HG02943 (cell line): ENCODE data around the gene FAM151A.
A peak's percentile ranks its signal among the peaks of the same experiment; 100 is the strongest.

Experiments
- ATAC-seq: cut with Tn5 transposase; IDR thresholded peaks from one replicate; pipeline ENCODE4 v1.9.1; 2021; ENCODE audit warnings: mild to moderate bottlenecking, low read depth, moderate library complexity; ENCODE audit not compliant: unreplicated experiment

The FAM151A gene

DNA sequence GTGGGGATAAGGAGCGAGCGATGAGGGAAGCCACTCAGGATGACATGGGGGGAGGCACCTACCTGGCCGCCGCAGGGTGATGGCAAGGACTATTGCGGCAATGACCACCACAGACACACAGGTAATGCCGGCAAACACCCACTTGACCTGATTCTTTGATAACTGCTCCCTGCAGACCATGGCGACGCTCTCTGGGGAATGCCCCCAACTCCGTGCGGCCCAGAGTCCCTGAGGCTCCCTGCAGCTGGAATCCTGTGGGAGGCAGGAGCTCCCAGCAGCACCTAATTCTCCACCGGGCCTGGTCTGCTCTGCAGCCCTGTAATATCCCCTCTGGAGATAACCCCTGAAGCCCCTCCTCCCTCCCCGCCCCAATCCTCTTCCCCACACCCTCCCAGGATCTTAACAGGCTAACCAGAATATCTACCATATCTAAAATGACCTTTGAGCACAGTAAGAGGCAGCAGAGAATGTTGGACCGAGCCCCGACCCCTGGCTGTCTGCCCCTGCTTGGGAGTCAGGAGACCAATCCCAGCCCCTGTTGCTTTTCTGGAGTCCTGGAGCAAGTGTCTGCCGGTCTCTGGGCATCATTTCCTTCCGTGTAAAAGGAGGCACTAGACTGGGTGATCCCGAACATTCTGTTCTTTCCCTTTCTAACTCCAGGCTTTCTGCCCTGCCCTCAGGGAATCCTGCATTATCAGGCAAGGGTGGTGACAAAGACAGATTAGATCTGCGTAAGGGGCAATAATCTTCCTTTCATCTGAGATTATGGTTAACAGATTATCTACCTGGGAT lies at the start of gene FAM151A:
FAM151A (minus strand) TSS at position 310 of the 792 bp plus-strand sequence; CDS start at position 180, 130 bp downstream.
- no peak for ATAC-seq

DNA sequence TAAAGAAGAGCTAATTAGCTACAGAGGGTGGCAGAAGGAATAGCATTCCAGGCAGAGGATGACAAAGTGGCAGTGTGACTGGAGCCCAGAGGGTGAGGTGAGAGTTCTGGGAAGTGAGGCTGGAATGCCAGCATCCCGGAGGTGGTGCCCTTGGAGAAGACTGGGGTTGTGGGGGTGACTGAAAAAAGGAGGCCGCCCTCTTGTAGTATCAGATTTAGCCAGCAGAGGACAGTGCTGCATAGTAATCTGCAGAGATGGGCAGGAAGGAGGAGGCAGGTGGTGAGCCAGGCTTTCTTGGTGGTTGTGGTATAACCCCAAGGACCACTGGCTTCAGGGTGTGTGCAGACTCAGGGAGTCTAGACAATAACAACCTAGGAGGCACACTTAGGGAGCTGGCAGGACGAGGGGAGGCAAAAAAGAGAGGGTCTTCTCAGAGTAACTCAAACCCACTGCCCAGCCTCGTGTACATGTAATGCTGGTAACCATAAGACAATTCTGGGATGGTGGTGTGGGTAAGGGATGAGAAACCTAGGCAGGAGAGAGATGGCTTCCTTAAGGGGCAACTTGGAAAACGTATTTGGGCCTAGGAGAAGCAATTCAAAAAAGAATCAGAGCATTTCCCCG lies 48.8 kb upstream of the FAM151A start:
- ATAC-seq = peak; percentile 61

DNA sequence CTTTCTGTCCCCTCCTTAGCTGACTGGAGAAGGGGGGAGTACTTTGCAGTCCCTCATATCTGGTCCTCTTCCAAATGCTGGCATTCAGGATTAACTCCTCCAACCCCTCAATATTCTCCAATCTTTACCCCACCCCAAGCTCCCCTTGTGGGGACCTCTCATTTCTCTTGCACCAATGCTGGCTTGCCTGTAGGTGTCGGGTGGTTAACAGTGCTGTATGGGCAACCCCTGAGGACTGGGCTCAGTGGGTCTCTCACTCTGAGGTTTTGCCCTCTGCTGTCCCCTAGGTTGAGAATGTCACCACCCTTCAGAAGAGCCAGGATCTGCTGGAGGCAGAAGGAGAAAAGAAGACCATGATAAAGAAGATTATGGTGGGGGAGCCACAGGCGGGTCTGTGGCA lies 45.2 kb upstream of the FAM151A start:
- no peak for ATAC-seq

DNA sequence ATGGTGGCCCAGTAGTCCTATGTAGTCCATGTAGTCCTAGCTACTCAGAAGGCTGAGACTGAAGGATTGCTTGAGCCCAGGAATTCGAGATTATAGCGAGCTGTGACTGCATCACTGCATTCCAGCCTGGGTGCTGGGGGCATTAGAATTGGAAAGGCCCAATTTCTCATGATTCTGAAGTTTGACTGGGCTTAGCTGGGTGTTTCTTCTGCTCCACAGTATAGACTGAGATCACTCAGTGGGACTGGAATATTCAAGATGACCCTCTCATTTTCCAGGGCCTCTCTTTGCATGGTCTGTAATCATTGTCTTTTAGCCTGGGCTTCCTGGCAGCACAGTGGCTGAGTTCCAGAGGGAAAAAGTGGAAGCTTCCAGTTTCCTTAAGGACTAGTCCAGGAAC lies 44.5 kb upstream of the FAM151A start:
- ATAC-seq = no peak

DNA sequence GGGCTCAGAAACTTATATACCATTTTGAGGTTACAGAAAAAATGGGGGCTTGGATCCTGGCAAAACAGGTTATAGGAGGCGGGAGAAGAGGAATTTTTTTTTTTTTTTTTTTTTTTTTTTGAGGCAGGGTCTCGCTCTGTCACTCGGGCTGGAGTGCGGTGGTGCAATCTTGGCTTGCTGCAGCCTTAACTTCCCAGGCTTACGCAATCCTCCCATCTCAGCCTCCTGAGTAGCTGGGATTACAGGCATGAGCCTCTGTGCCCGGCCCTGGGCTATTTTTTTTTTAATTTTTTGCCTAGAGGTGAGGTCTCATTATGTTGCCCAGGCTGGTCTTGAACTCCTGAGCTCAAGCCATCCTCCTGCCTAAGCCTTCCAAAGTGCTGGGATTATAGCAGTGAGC lies 43.0 kb upstream of the FAM151A start:
- ATAC-seq = no peak

DNA sequence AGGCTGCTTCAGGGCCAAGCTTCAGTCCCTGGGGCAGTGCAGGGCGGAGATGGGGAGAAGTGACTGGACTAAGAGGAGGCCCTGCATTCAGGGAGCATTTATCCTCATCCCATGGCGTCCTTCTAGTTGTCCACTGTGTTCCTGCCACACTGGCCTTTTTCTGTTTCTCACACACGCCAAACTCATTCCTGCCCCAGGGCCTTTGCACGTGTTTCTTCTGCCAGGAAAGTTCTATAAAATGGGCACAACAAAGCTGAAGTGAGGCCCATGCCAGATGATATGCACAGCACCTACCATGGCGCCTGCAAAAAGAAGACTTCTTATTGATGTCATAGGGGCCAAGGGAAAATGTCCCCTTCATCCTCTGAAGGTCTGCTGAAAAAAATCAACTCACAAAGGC lies 42.5 kb upstream of the FAM151A start:
- no peak for ATAC-seq

DNA sequence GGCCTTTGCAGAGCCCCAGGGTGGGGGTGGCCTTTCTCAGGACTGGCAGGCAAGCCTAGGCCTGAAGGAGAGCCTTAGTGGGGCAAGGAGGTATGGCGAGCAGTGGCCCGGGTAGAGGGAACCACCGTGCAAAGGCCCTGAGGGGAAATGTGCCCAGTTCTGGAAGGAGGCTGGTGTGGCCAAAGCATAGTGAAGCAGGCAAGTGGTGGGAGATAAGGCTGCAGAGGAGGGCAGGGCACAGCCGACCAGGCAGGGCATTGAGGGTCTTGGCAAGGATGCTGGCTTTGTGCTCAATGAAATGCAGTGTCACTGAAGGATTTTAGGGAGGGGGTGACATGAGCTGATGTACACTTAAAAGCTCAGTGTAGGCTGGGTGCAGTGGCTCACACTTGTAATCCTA lies 41.0 kb upstream of the FAM151A start:
- ATAC-seq = no peak

DNA sequence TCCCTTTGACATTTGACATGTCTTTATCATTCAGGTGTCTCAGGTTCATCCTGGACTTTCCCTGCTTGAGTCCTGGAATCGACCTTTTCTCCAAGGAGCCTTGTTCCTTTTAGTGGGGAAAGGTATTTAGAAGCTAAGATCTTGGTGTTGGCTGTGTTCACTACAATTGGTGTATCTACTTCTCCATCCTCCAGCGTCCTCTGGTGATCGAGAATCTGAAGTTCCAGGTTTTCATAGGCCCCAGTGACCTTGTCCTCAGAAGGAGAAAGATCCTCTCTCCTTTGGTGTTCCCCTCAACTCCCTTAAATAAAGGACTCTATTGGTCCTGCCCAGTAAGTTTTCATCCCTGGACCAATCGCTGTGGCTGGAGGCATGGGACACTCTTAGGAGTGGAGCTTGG lies 40.4 kb upstream of the FAM151A start:
- ATAC-seq = no peak

DNA sequence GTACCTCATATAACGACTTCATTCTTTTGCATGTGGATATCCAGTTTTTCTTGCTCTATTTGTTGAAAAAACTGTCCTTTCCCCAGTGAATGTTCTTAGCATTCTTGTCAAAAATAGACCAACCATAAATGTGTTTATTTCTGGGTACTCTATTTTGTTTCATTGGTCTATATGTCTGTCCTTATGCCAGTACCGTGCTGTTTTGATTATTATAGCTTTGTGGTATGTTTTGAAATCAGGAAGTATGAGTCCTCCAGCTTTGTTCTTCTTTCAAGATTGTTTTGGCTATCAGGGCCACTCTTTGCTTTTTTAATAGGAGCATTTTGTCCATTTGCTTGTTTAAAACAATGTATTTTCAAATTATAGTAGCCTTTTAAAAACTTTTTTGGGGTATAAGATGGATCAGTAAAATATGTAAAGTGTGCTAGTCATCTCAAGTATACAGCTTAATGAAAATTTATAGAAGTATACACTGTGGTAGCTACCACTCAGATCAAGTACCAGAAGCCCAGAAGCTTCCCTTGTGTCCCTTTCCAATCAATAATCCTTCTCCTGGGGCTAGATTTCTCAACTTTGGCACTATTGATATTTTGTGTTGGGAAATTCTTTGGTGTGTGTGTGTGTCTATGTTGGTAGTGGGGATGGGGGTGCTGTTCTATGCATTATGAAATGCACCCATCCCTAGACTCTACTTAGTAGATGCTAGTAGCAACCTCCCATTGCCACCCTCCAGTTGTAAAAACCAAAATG lies 35.0 kb upstream of the FAM151A start:
- no peak for ATAC-seq

DNA sequence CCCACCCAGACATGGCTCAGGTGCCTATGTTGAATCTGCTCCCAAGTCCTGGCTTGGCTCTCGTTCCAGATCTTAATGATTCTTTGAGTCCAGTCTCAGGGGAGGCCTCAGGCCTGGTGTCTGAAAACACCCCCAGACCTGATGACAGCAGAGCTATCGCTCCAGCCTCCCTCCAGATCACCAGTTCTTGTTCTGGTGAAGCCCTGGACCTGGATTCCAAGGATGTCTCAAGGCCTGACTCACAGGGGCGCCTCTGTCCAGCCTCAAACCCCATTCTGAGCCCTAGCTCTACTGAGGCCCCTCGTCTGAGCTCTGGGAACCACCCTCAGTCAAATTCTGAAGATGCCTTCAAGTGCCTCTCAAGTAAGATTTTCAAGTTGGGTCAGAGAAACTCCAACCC lies 29.7 kb upstream of the FAM151A start:
- no peak for ATAC-seq

DNA sequence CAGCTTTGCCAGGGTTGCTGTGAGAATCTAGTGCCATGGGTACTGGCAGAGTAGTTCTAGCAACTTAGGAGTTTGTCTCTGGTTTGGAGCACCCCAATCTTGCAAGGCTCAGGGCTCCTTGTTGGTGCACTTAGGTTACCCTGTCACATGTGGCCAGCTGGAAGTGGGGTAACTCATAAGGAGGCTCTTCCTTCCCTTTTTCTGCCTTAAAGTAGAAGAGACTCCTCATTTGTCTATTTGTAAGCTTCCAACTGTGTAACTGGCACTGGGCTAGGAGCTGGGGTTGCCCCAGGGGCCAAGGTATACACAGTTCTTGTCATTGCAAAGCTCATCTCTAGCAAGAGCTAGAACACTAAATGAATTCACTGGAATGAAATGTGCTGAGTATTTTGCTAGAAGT lies 28.8 kb upstream of the FAM151A start:
- no peak for ATAC-seq

DNA sequence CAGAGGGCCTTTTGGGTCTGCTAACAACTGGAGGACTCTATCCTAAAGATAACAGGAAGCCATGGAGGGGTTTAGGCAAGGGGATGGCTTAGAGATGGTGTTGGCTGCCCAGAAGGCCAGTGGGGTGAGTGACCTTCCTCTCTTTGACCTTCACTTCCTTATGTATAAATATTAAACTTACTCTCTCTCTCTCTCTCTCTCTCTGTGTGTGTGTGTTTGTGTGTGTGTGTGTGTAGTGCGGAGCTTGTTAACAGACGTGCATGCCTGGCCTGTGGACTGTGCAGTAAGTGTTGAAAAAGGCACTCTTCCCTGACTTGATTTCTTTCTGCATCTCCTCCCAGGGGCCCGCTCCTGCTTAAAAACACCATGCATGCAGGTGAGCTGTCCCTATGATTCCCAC lies 28.3 kb upstream of the FAM151A start:
- no peak for ATAC-seq

DNA sequence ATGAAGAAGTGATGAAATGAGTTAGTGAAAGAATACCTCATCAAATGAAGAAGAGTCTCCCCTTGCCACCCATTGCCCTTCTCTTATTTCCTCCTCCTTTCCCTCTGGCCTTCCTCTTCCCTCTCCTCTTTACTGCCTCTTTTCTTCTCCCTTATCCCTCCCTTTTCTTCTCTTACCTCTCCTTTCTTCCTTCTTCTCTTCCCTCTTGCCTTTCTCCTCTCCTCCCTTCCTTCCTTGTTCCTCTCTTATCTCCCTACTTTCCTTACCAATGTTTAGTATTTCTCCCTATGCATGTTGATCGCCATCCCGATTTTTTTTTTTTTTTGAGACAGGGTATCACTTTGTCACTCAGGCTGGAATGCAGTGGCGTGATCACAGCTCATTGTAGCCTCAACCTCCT lies 27.1 kb upstream of the FAM151A start:
- no peak for ATAC-seq

DNA sequence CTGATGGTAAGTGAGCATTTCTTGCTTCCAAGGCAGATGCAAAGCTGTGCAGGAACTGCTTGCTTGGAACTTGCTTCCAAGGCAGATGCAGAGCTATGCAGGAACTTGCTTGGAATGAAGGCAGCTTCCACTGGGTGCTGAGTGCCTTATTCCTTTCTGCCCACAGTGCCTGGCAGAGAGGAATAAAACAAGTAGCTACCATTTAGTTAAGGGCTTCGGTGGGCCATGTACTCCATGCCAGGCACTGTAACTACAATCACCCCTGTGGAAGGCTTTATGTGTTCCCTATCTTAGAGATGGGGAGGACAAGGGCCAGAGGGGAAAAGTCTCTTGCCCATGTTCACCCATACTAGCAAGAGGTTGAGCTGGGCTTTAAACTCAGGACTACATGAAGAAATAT lies 26.6 kb upstream of the FAM151A start:
- no peak for ATAC-seq

DNA sequence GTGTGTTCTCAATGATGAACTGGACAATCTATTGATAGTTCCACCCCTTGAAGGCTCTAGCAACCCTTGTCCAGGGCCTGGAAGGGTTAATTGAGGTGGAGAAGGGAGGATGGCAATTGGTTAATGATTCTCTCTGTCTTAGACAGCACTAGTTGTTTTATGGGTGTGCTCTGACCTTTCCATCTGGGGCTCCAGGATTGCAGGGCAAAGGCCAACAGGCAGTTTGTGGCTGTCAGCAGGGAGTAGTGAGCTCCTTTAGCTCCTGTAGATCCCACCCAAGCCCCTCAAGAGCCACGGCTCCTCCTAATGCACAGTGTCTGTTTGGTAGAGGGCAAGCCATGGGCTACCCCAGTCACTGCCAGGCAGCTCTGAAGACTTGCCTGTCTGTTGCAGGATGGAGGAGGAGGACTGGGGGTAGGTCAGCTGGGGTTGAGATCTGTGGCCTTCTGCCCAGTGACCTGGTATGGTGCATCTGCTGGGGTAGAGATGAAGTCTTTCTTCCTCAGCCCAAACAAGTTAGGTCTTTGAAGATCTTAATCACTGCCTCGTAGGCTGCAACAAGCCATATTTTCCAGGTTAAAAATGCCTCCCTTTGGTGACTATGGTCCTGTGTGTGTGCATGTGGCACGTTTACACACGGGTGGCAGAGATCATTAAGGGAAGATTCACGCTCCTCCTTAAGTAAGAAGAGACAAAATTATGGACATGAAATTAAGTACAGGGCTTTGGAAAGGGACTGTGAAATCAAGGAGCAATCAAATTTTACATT lies 26.0 kb upstream of the FAM151A start:
- ATAC-seq = no peak

DNA sequence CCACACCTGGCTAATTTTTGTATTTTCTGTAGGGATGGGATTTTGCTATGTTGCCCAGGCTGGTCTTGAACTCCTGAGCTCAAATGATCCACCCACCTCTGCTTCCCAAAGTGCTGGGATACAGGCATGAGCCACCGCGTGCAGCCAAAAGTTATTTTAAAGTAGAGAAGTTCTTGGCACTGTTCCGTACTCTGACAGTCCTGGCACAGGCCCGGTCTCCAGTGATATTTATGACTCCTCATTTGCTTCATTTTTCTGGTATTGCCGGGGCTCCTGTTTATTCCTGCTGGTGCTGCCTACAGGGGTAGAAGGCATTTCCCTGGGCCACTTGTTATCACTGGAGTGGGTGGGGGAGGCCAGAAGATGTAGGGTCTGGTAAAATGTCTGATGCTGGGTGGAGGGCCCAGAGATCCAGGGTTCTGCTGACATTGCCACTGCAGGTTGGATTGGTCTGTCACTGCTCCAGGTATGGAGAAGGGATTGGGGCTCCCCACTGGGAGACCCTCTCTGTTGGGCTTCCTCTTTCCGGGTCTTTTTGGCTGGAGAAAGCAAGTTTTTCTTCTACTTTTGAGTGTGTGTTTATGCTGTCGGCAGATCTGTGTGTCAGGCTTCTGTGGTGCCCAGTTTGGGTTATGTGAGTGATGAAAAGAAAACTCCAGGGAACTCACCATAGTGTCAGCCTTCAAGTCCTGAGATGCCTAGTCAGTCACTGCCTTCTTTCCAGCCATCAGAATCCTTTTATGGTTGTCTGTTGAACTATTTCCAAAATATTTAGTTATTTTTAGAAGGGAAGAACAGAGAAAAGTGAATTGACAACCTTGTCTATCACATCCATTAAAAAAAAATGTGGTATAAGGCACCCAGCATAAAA lies 22.7 kb upstream of the FAM151A start:
- ATAC-seq = no peak

DNA sequence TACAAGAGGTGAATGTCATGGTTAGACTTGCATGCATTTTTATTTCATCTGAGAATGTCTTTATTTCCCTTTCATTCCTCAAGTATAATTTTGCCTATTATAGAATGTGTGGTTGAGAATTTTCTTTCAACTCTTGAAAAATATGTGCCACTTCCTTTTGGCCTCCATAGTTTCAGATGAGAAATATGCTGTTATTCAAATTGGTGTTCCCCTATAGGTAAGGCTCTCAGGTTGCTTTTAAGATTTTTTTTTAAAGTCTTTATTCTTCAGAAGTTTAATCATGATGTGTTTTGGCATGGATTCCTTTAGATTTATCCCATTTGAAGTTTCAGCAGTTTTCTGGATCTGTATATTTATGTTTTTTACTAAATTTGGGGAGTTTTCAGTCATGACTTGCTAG lies 20.4 kb upstream of the FAM151A start:
- ATAC-seq = no peak

DNA sequence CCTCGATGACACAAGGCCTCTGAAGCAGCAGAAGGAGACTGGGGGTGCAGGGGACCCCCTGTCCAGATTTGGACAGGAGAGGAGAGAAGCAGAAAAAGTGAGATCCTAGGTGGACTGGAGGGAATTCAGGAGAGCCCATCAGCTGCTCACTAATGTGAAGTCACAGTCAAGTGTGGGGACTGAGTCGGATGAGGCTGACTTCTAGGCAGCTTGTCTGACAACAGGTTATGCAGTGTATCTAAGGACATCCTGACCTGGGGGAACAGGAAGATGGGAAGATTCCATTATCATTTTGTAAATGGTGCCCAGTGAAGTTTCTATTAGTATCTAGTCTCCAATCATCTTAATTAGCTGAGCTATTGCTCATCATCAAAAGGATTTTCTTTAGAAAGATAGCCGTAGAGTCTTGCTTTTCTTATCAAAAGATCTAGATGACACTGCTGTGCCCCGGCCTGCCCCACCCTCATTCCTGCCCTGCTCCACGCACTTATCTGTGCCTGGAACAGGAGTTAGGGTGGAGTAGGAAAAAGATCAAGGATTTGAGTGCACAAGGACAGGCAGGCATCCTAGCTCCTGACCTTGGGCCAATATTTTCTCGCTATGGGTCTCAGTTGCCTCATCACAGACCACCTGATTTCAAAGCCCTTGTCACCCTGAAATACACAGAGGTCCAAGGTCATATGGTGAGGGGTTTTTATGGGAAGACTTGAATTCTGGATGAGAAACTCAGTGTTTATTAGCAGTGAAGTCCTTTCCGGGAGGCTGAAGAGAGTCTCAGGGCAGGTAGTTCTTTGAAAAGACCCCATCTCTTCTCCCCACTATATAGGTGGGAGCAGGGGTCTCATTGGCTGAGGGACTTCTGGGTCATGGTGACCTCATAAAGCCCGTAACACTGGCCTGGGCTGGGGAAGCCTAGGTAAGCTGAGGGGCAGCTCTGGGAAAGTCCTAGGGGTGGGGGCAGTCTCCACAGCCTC lies 17.8 kb upstream of the FAM151A start, which contains the start of gene MROH7:
MROH7 (plus strand) TSS at position 924 of the 974 bp plus-strand sequence. CDS start 11,141 bp downstream, outside the sequence.
- no peak for ATAC-seq

DNA sequence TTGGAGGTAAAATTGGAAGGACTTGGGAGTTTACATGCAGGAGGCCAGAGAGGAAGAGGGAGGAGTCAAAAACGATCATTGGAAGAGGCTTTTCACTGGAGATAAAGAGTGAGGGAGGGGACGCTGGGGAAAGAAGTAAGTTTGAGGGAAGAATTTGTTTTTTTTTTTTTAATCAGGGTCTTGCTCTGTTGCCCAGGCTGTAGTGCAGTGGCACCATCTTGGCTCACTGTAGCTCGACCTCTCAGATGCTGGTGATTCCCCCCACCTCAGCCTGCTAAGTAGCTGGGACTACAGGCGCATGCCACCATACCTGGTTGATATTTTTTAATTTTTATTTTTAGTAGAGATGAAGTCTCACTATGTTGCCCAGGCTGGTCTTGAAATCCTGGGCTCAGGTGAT lies 17.0 kb upstream of the FAM151A start:
- no peak for ATAC-seq
